ENCODE measurements around the gene DMPK.
"Not testable (repeated sequence)": the region's sequence is repeated elsewhere in the genome, so short reads cannot be mapped to it uniquely, and the experiment has no call there.

Gene DMPK

GRCh38 chr19:45729800-45730290, 52.4 kb downstream of the DMPK start:
- Histone ChIP-seq H3K4me1 (ENCODE audit: control insufficient read depth in 1 of 2, insufficient read depth in 2 of 2, low read length in 2 of 2) (peaks cover 7 to 13% of the 10 kb centered on the region in 2 donors), H3K27ac (ENCODE audit: low read length) (peak overlapping the region; percentile 75), H3K9me3 (ENCODE audit: control insufficient read depth in 1 of 2, low read length in 2 of 2) (no peaks in the 10 kb centered on the region)

GRCh38 chr19:45728683-45729082, 53.6 kb downstream of the DMPK start:
- H3K9me3 ChIP-seq (ENCODE audit: control insufficient read depth in 1 of 2, low read length in 2 of 2); H3K4me3 ChIP-seq (ENCODE audit: low read depth in 1 of 2, low read length in 2 of 2); H3K27ac ChIP-seq (ENCODE audit: low read length); H3K27me3 ChIP-seq (ENCODE audit: low read depth, low read length); H3K36me3 ChIP-seq (ENCODE audit: control insufficient read depth in 1 of 2, insufficient read depth in 2 of 2, low read length in 2 of 2): not testable (repeated sequence)
- H3K4me1 ChIP-seq (ENCODE audit: control insufficient read depth in 1 of 2, insufficient read depth in 2 of 2, low read length in 2 of 2): peaks cover 7 to 13% of the 10 kb centered on the region in 2 donors

More at GRCh38 chr19:45729800-45730290, 52.4 kb downstream of the DMPK start:
- no peaks in the 10 kb centered on the region for H3K27me3 ChIP-seq (ENCODE audit: low read depth, low read length)
- peak overlapping the region; percentile 91 to 93 for H3K4me3 ChIP-seq (ENCODE audit: low read depth in 1 of 2, low read length in 2 of 2)
- no peaks in the 10 kb centered on the region for H3K36me3 ChIP-seq (ENCODE audit: control insufficient read depth in 1 of 2, insufficient read depth in 2 of 2, low read length in 2 of 2)

- not testable (repeated sequence) for H3K27me3 ChIP-seq (ENCODE audit: low read depth, low read length); H3K9me3 ChIP-seq (ENCODE audit: control insufficient read depth in 1 of 2, low read length in 2 of 2); H3K4me3 ChIP-seq (ENCODE audit: low read depth in 1 of 2, low read length in 2 of 2); H3K27ac ChIP-seq (ENCODE audit: low read length); H3K36me3 ChIP-seq (ENCODE audit: control insufficient read depth in 1 of 2, insufficient read depth in 2 of 2, low read length in 2 of 2)
- H3K4me1 ChIP-seq (ENCODE audit: control insufficient read depth in 1 of 2, insufficient read depth in 2 of 2, low read length in 2 of 2): peaks cover 14 to 19% of the 10 kb centered on the region in 2 donors
These were observed 62.2 kb downstream of the DMPK start for GRCh38 chr19:45720065-45720464.

Measured in muscle layer of duodenum (tissue), 2 donors.